HG03521 (cell line): ENCODE measurements around the gene CTNNBL1.

Source experiments
- ATAC-seq: cut with Tn5 transposase; IDR thresholded peaks from one replicate; pipeline ENCODE4 v1.9.1; 2021; ENCODE audit warnings: mild to moderate bottlenecking, moderate library complexity; ENCODE audit not compliant: unreplicated experiment

CTNNBL1 gene

GRCh38 chr20:37895166-37895565, 201.3 kb downstream of the CTNNBL1 start:
- no peak for ATAC-seq

GRCh38 chr20:37896932-37897548, 203.2 kb downstream of the CTNNBL1 start:
- ATAC-seq = no peak

GRCh38 chr20:37898233-37899104, 204.6 kb downstream of the CTNNBL1 start:
- ATAC-seq = no peak

GRCh38 chr20:37899105-37900045, 205.5 kb downstream of the CTNNBL1 start:
- no peak for ATAC-seq

- ATAC-seq = no peak
Measured at GRCh38 chr20:37901240-37901639, 207.4 kb downstream of the CTNNBL1 start.

- no peak for ATAC-seq
Measured at GRCh38 chr20:37901654-37902503, 208.0 kb downstream of the CTNNBL1 start.

- ATAC-seq = no peak
Measured at GRCh38 chr20:37902504-37903313, 208.9 kb downstream of the CTNNBL1 start, which contains the start of gene VSTM2L. VSTM2L (plus strand) TSS chr20:37903127; CDS start chr20:37903351, 224 bp downstream.

GRCh38 chr20:37903317-37904007, 209.6 kb downstream of the CTNNBL1 start:
- no peak for ATAC-seq

- no peak for ATAC-seq
Measured at GRCh38 chr20:37904008-37904642, 210.3 kb downstream of the CTNNBL1 start.

GRCh38 chr20:37904845-37905373, 211.1 kb downstream of the CTNNBL1 start:
- ATAC-seq = no peak

- no peak for ATAC-seq
Measured at GRCh38 chr20:37905671-37906613, 212.1 kb downstream of the CTNNBL1 start.

- ATAC-seq = no peak
Measured at GRCh38 chr20:37907330-37907676, 213.5 kb downstream of the CTNNBL1 start.

GRCh38 chr20:37907677-37908401, 214.0 kb downstream of the CTNNBL1 start:
- ATAC-seq = no peak

GRCh38 chr20:37911261-37911660, 217.4 kb downstream of the CTNNBL1 start:
- no peak for ATAC-seq

GRCh38 chr20:37911838-37912281, 218.0 kb downstream of the CTNNBL1 start:
- ATAC-seq = no peak

- ATAC-seq = no peak
Measured at GRCh38 chr20:37912874-37913273, 219.0 kb downstream of the CTNNBL1 start.
